ENCODE results near the gene MECP2. TPM values are rescaled to one million over a fixed set of nuclear protein-coding genes. Genes with fewer than 3 reads are reported as not detected.

The MECP2 gene
- total RNA-seq, 1 donor from 2014 or later: 43.7 TPM

- Mint-ChIP-seq H3K36me3 (ENCODE audit: unreplicated experiment) (no peaks in the 10 kb centered on the region), H3K27me3 (ENCODE audit: unreplicated experiment) (no peaks in the 10 kb centered on the region), H3K9me3 (ENCODE audit: unreplicated experiment) (no peaks in the 10 kb centered on the region), H3K4me3 (ENCODE audit: unreplicated experiment) (peak overlapping the region; percentile 3), H3K27ac (ENCODE audit: unreplicated experiment) (peak overlapping the region; percentile 23), H3K4me1 (ENCODE audit: unreplicated experiment) (peaks cover 23% of the 10 kb centered on the region)
- no peak for DNase-seq (ENCODE audit: extremely low spot score, unreplicated experiment)
- no peak for TF ChIP-seq CTCF (IDR thresholded peaks at IDR 0.05)
Measured at GRCh38 chrX:153974726-153975286, 122.7 kb downstream of the MECP2 start.

- Mint-ChIP-seq H3K27ac (ENCODE audit: unreplicated experiment) (peak overlapping the region; percentile 23), H3K9me3 (ENCODE audit: unreplicated experiment) (no peaks in the 10 kb centered on the region), H3K36me3 (ENCODE audit: unreplicated experiment) (no peaks in the 10 kb centered on the region), H3K4me3 (ENCODE audit: unreplicated experiment) (peak overlapping the region; percentile 32), H3K4me1 (ENCODE audit: unreplicated experiment) (peaks cover 29% of the 10 kb centered on the region), H3K27me3 (ENCODE audit: unreplicated experiment) (no peaks in the 10 kb centered on the region)
- DNase-seq (ENCODE audit: extremely low spot score, unreplicated experiment): no peak
- no peak for TF ChIP-seq CTCF (IDR thresholded peaks at IDR 0.05)
Measured at GRCh38 chrX:153974003-153974725, 123.4 kb downstream of the MECP2 start.

- no peak for DNase-seq (ENCODE audit: extremely low spot score, unreplicated experiment)
- H3K4me1 Mint-ChIP-seq (ENCODE audit: unreplicated experiment): peaks cover 37% of the 10 kb centered on the region
- H3K27ac Mint-ChIP-seq (ENCODE audit: unreplicated experiment): peak overlapping the region; percentile 94
- H3K36me3 Mint-ChIP-seq (ENCODE audit: unreplicated experiment): no peaks in the 10 kb centered on the region
- H3K9me3 Mint-ChIP-seq (ENCODE audit: unreplicated experiment): no peaks in the 10 kb centered on the region
- peak overlapping the region; percentile 85 for H3K4me3 Mint-ChIP-seq (ENCODE audit: unreplicated experiment)
- H3K27me3 Mint-ChIP-seq (ENCODE audit: unreplicated experiment): no peaks in the 10 kb centered on the region
- no peak for TF ChIP-seq CTCF (IDR thresholded peaks at IDR 0.05)
Measured at GRCh38 chrX:153973127-153974002, 124.2 kb downstream of the MECP2 start.

- peak within 1 kb of the TSS; percentile 100 for H3K27ac Mint-ChIP-seq (ENCODE audit: unreplicated experiment)
- peak within 1 kb of the TSS; percentile 100 for H3K4me3 Mint-ChIP-seq (ENCODE audit: unreplicated experiment)
- no peaks in the 10 kb centered on the region for H3K9me3 Mint-ChIP-seq (ENCODE audit: unreplicated experiment)
- H3K4me1 Mint-ChIP-seq (ENCODE audit: unreplicated experiment): peaks cover 45% of the 10 kb centered on the region
- DNase-seq (ENCODE audit: extremely low spot score, unreplicated experiment): peak; percentile 98
- no peaks in the 10 kb centered on the region for H3K27me3 Mint-ChIP-seq (ENCODE audit: unreplicated experiment)
- no peak for TF ChIP-seq CTCF (IDR thresholded peaks at IDR 0.05)
- H3K36me3 Mint-ChIP-seq (ENCODE audit: unreplicated experiment): no peaks in the 10 kb centered on the region
Measured at GRCh38 chrX:153972368-153973126, 125.0 kb downstream of the MECP2 start, which contains the start of gene TMEM187. TMEM187 (plus strand) TSS chrX:153972754; CDS start chrX:153982063, 9,309 bp downstream.

Small RNAs within 50 kb of the gene (microRNA-seq; reads per million reads assigned to microRNA genes)
- gene MIR3202-1 (ENCODE audit: unreplicated experiment) (not detected), gene MIR3202-2 (ENCODE audit: unreplicated experiment) (not detected), gene MIR718 (ENCODE audit: unreplicated experiment) (not detected)

Other genes with a start within 250 kb of the MECP2 start
- 13.0 and 16.6 TPM in 2 replicates for gene L1CAM, start 211.5 kb downstream of the MECP2 start, total RNA-seq
- not detected in 2 replicates for gene AVPR2, start 193.0 kb downstream of the MECP2 start, total RNA-seq
- gene ARHGAP4, start 171.5 kb downstream of the MECP2 start, total RNA-seq: 4.9 and 5.3 TPM in 2 replicates
- 94.1 and 96.6 TPM in 2 replicates for gene NAA10, start 162.7 kb downstream of the MECP2 start, total RNA-seq
- gene RENBP, start 153.1 kb downstream of the MECP2 start, total RNA-seq: 18.7 and 18.9 TPM in 2 replicates
- 73.7 and 74.8 TPM in 2 replicates for gene HCFC1, start 125.9 kb downstream of the MECP2 start, total RNA-seq
- gene TMEM187, start 125.0 kb downstream of the MECP2 start, total RNA-seq: 19.2 and 19.3 TPM in 2 replicates
- gene IRAK1, start 77.8 kb downstream of the MECP2 start, total RNA-seq: 72.4 and 74.2 TPM in 2 replicates
- not detected in 2 replicates for gene OPN1LW, start 46.5 kb upstream of the MECP2 start, total RNA-seq
- not detected in 2 replicates for gene OPN1MW, start 84.9 kb upstream of the MECP2 start, total RNA-seq
- not detected in 2 replicates for gene OPN1MW2, start 122.0 kb upstream of the MECP2 start, total RNA-seq
- gene OPN1MW3, start 159.9 kb upstream of the MECP2 start, total RNA-seq: not detected in 2 replicates
- gene TEX28, start 197.4 kb upstream of the MECP2 start, total RNA-seq: not detected in 2 replicates
- gene TKTL1, start 198.1 kb upstream of the MECP2 start, total RNA-seq: not detected in 2 replicates